ENCODE data around the gene ROPN1L. TPM values are rescaled to one million over a fixed set of nuclear protein-coding genes. Genes with fewer than 3 reads are reported as not detected.

ROPN1L gene
- total RNA-seq, 2 donors from 2014 or later = 34.9 TPM; not detected in 1

DNA sequence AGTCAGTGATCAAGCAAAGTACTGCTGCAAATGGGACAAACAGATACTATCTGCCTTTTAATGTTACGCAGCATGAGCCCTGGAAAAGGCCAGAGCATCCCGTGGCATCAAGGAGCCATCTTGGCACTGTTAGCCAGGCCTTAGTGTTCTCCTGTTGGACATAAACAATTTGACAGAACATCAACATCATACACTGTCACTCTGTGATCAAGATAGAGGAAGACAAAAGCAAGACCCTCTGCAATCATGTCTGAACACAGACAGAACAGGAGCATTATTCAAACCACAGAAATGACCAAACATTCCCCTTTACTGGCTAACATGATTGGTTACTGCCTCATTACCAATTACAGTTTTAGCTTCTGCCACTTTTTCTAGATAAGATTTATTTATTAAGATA is 21.2 kb upstream of the ROPN1L start:
- WGBS = 82% methylated on average over 2 of the region's 2 CpGs
- Histone ChIP-seq H3K36me3 (no peaks in the 10 kb centered on the region), H3K27ac (no peak overlapping the region), H3K9me3 (no peaks in the 10 kb centered on the region), H3K4me3 (no peak overlapping the region), H3K4me1 (replicated peaks) (no peaks in the 10 kb centered on the region), H3K27me3 (replicated peaks; ENCODE audit: insufficient read depth) (no peaks in the 10 kb centered on the region)
- no peak for TF ChIP-seq POLR2A (IDR thresholded peaks at IDR 0.05)
- no peak for TF ChIP-seq POLR2AphosphoS5 (IDR thresholded peaks at IDR 0.05)
- no peak for TF ChIP-seq CTCF (IDR thresholded peaks at IDR 0.05)
- no peak for DNase-seq (ENCODE audit: low spot score)
- intact Hi-C loops (cut with DNase I) = loop anchor here (5.0 kb wide), 2 partner anchors 68 to 138 kb away; partner anchors contain the start of gene MARCHF6

DNA sequence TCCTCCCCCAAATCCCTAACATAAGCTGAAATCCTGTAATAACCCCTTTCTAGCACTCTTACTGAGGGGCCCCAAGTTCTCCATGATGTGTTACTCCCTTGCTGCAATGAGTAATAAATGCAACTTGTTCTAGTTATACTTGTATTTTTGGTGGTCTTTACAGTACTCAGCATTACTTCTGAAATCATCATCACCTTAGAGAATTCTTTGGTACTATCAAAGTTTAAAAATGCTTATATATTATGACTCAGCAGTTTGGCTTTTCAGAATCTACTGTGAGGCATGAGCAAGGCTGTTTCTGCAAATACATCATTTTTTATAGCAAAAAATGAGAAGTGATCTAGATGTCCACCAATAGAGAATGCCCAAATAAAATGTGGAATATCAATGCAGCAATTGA is 20.7 kb upstream of the ROPN1L start:
- TF ChIP-seq POLR2A (IDR thresholded peaks at IDR 0.05) (no peak), POLR2AphosphoS5 (IDR thresholded peaks at IDR 0.05) (no peak), CTCF (IDR thresholded peaks at IDR 0.05) (no peak)
- intact Hi-C loops (cut with DNase I) = loop anchor here (5.0 kb wide), 2 partner anchors 69 to 139 kb away; partner anchors contain the start of gene MARCHF6
- DNase-seq (ENCODE audit: low spot score) = no peak
- Histone ChIP-seq H3K36me3 (no peaks in the 10 kb centered on the region), H3K27ac (no peak overlapping the region), H3K27me3 (replicated peaks; ENCODE audit: insufficient read depth) (no peaks in the 10 kb centered on the region), H3K4me3 (no peak overlapping the region), H3K9me3 (no peaks in the 10 kb centered on the region), H3K4me1 (replicated peaks) (no peaks in the 10 kb centered on the region)

- WGBS = 78% methylated on average over 12 of the region's 12 CpGs
- no peak overlapping the region for H3K4me3 ChIP-seq
- H3K36me3 ChIP-seq = no peaks in the 10 kb centered on the region
- no peaks in the 10 kb centered on the region for H3K9me3 ChIP-seq
- no peak overlapping the region for H3K27ac ChIP-seq
- H3K27me3 ChIP-seq (replicated peaks; ENCODE audit: insufficient read depth) = no peaks in the 10 kb centered on the region
- intact Hi-C loops (cut with DNase I) = loop anchor here (5.0 kb wide), 2 partner anchors 70 to 140 kb away; partner anchors contain the start of gene MARCHF6
- TF ChIP-seq CTCF (IDR thresholded peaks at IDR 0.05) = no peak
- TF ChIP-seq POLR2A (IDR thresholded peaks at IDR 0.05) = no peak
- TF ChIP-seq POLR2AphosphoS5 (IDR thresholded peaks at IDR 0.05) = no peak
- H3K4me1 ChIP-seq (replicated peaks) = no peaks in the 10 kb centered on the region
- DNase-seq (ENCODE audit: low spot score) = no peak
These were observed 19.6 kb upstream of the ROPN1L start for GRCh38 chr5:10421896-10422691.

DNA sequence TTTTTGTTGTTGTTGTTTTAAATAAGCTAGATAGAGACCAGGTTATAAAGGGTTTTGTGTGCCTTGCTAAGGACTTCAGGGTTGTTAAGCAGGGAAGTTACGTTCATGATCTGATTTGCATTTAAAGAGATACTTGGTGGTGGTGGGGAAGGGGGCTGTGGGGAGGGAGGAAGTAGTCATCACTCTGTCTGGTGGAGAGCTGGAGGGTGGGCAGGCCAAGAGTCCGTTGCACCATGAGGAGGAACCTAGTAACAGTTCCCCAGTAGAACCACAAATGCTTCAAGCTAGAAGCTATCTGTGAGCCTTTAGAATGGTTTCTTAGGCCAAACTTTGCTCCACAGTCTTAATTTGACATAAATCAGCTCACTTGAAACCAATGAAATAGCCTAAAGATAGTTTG is 18.7 kb upstream of the ROPN1L start:
- H3K27me3 ChIP-seq (replicated peaks; ENCODE audit: insufficient read depth) = no peaks in the 10 kb centered on the region
- TF ChIP-seq POLR2A (IDR thresholded peaks at IDR 0.05) = no peak
- no peak for TF ChIP-seq POLR2AphosphoS5 (IDR thresholded peaks at IDR 0.05)
- TF ChIP-seq CTCF (IDR thresholded peaks at IDR 0.05) = no peak
- H3K27ac ChIP-seq = no peak overlapping the region
- intact Hi-C loops (cut with DNase I) = loop anchor here (5.0 kb wide), 2 partner anchors 71 to 141 kb away; partner anchors contain the start of gene MARCHF6
- whole genome bisulfite sequencing = 71% methylated on average over 2 of the region's 2 CpGs
- H3K9me3 ChIP-seq = no peaks in the 10 kb centered on the region
- no peaks in the 10 kb centered on the region for H3K4me1 ChIP-seq (replicated peaks)
- no peak for DNase-seq (ENCODE audit: low spot score)
- H3K4me3 ChIP-seq = no peak overlapping the region
- H3K36me3 ChIP-seq = no peaks in the 10 kb centered on the region
